RPMI7951 (cell line): ENCODE measurements around the gene MICAL2. TPM values are rescaled to one million over a fixed set of nuclear protein-coding genes. Genes with fewer than 3 reads are reported as not detected.

Experiments
- total RNA-seq: library from RNA; depleted of rRNA; stranded (reverse); fragments of >200 nt; shearing (Covaris generic); gene quantifications from 2 replicates; pipeline ENCODE4 v1.2.3, GENCODE V29; 2014; rRNA removed

MICAL2 gene
- total RNA-seq, 1 experiment from 2014 or later, result 58.6 TPM

Other genes starting within 250 kb of the MICAL2 start
- gene DKK3, start 102.0 kb upstream of the MICAL2 start, total RNA-seq, result 271 and 303 TPM in 2 replicates